GM18499 (cell line): ENCODE results near the gene B3GAT1.
"Not testable (repeated sequence)": the region's sequence is repeated elsewhere in the genome, so short reads cannot be mapped to it uniquely, and the experiment has no call there.

Experiments used
- ATAC-seq: cut with Tn5 transposase; IDR thresholded peaks from one replicate; pipeline ENCODE4 v1.9.1; 2021; ENCODE audit warnings: moderate number of reproducible peaks; ENCODE audit not compliant: insufficient read depth, unreplicated experiment

The B3GAT1 gene, protein sequence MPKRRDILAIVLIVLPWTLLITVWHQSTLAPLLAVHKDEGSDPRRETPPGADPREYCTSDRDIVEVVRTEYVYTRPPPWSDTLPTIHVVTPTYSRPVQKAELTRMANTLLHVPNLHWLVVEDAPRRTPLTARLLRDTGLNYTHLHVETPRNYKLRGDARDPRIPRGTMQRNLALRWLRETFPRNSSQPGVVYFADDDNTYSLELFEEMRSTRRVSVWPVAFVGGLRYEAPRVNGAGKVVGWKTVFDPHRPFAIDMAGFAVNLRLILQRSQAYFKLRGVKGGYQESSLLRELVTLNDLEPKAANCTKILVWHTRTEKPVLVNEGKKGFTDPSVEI

DNA sequence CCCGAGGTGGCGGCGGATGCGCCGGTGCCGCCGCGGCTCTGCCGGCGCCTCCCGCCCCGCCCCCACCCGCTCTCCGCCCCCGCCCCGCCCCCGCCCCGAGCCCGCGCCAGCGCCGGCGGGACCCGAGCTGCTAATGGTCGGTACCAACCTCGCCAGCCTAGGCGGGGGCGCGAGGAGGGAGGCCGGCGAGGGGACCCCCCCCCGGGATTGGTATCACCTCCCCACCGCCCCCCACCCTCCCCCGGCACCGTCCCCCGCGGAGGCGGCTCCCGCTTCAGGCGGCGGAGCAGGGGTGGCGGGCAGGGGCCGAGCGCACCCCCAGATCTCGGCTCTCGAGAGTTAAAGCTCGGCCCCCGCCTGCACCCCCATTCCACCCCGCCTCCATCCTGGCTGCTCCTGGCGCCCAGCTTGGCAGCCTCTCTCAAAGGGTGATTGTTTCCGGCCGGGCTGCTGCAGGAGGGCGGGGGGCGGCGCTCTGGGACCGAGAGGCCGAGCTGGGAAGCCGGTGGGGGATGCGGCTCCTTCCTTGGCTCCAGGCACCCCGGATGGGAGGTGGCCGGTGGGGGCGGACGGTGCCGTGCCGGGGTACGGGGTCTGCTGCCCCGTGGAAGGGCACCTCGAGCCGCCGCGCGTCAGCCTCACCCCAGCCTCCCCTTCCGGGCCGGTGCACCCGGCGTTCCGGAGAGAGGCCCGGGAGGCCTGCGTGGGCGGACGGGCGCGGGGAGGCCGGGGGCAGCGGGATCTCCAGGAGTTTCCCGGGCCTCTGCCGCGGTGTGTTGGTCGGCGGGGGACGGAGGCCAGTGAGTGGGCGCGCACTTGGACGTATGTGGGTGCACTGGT, at the start of gene B3GAT1:
Gene B3GAT1, minus strand, starts transcription at position 40 of the 840 bp plus-strand sequence. CDS start 24,583 bp downstream, outside the sequence.
- no peak for ATAC-seq

DNA sequence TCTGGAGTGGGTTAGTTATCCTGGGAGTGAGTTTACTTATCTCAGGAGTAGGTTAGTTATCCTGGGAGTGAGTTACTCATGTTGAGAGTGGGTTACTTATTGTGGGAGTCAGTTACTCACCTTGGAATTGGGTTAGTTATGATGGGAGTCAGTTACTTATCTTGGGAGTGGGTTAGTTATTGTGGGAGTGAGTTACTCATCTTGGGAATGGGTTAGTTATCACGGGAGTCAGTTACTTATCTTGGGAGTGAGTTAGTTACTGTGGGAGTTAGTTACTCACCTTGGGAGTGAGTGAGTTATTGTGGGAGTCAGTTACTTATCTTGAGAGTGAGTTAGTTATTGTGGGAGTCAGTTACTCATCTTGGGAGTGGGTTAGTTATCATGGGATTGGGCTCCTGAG, 49.6 kb upstream of the B3GAT1 start:
- no peak for ATAC-seq

DNA sequence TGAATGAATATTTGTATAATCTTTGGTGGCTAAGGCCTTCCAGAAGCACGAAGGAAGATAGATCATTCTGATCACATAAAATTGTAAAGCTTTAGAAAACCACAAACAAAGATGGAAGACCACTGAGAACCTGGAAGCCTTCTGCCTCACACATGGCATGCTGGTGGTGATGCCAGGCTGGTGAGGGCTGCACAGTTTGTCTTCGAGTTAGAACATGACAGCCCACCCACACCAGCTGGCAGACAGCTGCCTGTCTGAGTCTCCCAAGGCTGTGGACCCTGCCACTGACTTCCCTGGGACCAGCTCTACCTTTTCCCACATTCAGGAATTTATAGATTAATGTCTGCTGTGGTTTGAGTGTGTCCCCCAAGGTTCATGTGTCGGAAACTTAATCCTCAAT, 48.8 kb upstream of the B3GAT1 start:
- no peak for ATAC-seq

DNA sequence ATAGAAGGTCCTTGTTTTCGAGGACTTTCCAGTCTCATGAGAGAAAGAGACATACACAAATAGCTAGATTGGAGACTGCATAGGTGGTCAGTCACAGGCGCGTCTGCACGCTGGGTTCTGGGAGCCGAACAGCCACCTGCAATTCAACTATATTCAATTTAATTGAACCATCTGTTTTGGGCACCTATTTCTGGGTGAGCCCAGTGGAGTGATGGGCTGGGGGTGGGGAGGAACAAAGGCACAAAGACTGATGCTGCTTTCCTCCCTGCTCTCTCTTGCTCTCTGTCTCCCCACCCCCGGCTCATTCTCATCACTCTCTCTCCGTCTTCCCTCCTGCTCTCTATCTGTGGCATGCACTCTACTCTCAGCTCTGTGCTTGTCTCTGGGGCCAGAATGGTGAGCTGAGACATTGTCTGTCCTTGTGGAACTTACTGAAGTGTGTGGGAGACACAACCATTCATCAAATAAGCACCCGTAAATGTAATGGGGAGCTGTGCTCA, 48.1 kb upstream of the B3GAT1 start:
- ATAC-seq: no peak

DNA sequence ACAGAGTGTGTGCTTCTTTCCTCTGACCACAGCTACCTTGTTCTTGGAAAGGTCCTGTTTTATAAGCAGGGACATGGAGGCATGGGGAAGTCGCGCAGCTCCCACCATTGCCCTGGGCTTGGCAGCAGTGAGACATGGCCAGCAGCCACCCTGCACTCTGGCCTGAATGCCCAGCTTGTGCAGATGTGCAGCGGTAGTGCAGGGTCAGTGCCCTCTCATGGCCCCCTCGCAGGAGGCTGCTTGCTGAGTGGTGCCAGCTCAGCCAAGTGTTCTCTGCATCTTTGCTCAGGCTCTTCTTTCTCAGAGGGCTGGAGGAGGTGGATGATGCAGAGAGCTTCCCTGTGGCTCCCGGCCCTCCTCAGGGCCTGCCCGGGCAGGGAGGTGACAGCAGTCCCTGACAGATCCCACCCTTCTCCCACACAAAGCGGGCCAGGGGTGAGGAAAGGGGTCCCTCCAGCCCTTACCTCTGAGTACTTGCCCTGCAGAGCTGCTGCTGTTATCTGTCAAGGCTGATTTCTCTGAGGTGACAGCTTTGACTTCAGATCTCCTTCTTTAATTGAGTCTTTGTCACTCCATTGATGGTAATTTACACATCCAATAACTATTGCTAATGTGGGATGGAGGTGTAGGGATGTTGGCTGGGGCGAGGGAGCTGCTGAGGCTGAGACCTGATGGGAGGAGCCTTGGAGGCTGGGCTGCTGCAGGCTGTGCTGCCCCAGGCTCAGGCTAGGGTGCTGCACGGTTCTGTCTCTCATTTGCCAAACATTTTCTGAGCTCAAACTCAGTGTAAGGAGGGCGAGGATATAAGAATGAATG, 47.4 kb upstream of the B3GAT1 start:
- ATAC-seq: no peak

DNA sequence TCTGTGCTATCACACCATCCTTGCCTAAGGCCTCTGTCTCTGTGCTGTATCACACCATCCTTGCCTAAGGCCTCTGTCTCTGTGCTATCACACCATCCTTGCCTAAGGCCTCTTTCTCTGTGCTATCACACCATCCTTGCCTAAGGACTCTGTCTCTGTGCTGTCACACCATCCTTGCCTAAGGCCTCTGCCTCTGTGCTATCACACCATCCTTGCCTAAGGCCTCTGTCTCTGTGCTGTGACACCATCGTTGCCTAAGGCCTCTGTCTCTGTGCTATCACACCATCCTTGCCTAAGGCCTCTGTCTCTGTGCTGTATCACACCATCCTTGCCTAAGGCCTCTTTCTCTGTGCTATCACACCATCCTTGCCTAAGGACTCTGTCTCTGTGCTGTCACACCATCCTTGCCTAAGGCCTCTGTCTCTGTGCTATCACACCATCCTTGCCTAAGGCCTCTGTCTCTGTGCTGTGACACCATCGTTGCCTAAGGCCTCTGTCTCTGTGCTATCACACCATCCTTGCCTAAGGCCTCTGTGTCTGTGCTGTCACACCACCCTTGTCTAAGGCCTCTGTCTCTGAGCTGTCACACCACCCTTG, 45.5 kb upstream of the B3GAT1 start:
- ATAC-seq: not testable (repeated sequence)

DNA sequence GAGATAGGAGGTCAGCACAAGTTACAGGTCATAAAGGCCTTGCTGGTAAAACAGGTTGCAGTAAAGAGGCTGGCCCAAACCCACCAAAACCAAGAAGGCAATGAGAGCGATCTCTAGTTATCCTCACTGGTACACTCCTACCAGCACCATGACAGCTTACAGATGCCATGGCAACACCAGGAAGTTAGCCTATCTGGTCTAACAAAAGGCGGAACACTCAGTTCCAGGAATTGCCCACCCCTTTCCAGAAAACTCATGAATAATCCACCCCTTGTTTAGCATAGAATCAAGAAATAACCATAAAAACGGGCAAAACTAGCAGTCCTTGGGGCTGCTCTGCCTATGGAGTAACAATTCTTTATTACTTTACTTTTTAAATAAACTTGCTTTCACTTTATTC, 43.5 kb upstream of the B3GAT1 start:
- no peak for ATAC-seq

DNA sequence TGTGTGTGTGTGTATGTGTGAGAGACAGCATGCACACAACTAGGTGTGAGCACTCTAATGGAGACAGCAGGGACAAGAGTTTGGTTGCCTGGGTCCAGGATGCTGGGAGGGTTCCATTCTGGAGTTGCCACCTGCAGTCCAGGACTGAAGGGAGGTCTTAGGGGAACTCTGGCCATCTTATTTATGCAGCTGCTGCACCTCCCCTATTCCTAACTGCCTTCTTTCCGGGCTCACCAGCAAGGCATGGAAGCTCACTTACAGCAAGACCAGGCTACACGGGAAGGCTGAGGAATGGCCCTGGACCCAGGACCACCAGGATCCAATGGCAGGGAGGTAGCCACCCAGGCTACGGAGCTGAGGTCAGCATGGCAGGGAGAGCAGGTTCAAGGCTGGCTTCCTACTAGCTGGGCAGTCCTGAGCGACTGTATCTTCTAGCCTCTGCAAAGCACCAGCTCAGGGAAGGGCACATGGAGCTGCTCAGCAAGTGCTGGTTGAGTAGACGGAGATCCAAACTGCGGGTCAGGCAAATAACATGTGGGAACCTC, 42.2 kb upstream of the B3GAT1 start:
- ATAC-seq: no peak

DNA sequence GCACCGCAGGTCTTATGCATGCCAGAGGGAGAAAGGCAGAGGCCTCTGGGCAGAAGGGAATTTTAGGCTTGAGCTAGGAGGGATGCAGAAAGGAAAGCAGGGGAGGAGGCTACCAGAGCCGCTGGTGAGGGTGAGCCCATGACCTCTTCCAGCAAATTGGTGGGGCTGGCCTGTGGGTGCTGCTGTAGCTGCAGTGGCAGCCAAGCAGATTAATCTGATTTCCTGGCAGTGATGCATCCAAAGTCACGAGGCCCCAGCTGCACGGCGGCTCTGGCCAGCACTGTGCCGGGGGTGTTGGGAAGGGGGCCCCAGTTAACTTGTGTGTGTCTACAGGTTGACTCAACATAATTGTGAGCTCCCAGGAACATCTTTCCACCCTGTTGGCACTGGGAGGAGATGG, 41.4 kb upstream of the B3GAT1 start:
- ATAC-seq: no peak

DNA sequence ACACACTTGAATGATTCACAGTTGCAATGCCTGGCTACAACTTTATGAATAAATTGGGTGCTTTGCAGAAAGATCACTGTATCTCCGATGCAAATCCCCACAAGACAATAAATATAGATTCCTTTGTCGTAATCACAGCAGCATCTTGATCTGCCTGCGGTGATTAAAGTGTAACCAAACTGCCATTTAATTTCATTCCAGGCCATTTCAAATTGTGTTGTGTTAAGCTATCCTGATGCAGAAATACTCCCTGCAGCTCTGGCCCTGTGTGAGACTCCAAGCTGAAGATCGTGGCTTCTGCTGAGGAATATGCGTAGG, 40.8 kb upstream of the B3GAT1 start:
- no peak for ATAC-seq

DNA sequence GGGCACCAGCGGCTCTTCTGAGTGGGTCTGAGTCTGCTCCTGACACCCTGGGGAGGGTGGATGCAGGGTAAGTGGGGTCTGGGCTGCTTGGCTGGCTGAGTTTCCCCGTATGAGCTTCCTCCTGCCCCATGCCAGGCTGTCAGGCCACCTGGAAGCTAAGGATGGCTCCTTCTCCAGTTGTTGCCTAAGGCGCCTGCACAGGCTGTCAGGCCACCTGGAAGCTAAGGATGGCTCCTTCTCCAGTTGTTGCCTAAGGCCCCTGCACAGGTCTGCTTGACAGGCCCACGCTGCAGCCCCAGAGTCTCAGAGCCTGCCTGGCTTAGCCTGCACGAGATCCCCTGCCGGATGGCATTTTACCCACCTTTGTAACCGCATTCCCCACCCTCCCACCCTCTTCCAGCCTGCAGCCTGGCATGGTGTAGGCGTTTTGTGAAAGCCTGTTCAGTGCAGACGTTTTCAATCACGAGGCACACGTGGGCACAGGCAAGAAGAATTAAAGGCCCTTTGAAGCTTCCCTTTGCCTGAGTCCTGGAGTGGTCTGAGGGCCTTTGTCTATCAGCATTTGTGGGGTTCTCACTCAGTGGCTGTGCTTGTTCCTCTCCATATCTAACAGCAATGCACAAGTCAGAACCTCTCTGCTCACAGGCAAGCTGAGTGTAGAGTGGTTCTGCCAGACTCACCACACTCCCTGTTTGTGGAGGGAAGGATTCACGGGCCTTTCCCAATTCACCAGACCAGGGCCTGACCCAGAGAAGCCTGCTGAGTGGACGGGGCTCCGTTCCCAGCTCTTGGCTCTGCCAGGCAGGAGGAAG, 40.2 kb upstream of the B3GAT1 start:
- no peak for ATAC-seq

DNA sequence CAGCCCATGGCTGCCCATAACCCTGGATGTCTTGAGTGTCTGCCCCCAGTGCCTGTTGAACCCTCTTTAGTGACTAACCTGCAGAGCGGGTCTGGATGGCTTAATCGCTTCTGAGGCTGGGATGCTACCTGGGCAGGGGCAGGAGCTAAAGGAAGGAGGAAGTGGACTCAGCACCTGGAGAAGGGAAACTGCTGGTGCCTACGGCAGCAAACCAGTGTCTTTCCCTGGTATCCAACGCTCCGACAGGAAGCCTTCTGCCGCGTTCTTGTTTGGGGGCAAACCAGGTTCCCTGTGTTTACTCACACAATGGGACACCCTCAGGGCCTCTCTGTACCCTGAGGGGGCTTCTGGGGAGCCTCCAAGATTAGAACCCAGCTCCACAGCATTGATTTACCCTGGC, 38.1 kb upstream of the B3GAT1 start:
- no peak for ATAC-seq

DNA sequence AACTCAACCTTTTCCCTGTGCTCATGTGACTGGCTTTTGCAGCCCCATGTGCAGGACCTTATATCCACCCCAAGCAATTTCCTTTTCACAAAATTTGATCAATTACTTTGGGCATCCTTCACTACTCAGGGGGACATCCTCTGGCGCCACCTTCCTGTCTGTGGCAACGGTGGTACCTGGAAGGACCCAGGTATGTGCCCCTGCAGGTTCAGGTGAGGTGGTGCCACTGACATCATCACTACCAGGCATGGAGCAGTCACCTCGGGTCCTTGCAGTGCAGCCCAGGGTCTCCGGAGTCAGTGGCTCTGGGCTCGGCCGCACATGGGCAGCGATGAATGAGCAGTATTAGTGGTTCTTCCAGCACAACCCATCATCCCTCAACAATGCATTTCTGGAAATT, 37.7 kb upstream of the B3GAT1 start:
- no peak for ATAC-seq

DNA sequence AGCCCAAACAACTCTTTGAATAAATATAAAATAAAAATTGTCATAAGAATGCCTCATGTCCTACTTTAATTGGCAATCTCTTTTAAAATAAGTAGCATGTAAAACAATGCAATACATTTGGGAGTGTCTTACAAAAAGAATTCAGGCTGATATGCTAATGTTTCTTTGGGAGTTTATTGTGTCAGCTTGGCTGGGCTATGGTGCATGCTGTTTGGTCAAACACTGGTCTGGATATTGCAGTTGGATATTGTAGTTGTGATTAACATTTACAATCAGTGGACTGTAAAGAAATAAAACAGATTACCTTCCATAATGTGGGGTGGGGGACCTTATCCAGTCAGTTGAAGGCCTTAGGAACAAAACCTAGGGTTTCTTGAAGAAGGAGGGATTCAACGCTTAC, 37.0 kb upstream of the B3GAT1 start:
- ATAC-seq: no peak

DNA sequence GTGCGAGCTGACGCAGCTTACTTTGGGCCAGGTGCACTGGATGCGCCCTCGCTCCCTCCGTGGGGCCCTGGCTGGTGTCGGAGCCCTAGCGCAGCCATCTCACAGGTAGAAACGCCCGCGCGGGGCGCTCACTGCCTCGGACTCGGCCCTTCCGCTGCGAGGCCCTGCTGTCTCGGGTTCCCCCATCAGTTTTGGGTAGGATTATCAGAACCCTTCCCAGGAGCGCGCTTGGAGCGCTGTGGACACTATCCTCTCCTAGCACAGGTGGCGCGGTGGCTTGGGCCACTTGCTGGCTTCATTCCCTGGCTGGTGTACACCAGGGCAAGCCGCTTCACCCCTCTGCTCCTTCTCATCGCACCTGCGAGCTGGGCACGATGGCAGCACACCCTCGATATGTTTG, 35.7 kb upstream of the B3GAT1 start:
- no peak for ATAC-seq

DNA sequence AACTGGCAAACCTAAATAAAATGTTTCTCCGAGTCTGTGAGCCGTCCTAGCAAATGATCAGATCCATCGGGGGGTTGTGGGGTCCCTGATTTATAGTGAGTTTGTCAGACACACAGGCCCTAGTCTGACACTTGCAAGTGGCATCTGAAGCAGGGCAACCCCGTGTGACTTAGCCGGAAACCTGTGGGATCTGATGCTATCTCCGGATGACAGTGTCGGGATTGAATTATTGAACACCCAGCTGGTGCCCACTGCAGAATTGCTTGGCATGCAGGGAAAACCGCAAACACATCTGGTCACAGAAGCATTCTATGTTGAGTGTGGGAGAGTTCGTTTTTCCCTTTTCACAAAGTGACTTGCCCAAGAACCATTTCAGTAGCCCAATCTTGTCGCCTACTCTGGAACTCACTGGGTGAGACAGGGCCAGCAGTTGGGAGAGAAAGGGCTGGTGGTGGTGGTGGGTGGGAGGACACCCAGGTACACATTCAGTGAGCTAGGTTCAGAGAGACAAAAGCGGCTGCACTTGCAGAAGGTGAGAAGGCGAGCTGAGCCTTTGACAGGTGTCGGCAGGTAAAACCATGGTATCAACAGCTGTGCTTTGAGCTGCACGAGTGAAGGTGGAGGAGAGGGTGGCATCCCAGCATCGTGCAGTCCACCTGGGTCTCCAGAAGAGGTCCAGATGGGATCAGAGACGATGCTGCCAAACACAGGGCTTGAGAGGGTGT, 33.7 kb upstream of the B3GAT1 start:
- ATAC-seq: no peak

DNA sequence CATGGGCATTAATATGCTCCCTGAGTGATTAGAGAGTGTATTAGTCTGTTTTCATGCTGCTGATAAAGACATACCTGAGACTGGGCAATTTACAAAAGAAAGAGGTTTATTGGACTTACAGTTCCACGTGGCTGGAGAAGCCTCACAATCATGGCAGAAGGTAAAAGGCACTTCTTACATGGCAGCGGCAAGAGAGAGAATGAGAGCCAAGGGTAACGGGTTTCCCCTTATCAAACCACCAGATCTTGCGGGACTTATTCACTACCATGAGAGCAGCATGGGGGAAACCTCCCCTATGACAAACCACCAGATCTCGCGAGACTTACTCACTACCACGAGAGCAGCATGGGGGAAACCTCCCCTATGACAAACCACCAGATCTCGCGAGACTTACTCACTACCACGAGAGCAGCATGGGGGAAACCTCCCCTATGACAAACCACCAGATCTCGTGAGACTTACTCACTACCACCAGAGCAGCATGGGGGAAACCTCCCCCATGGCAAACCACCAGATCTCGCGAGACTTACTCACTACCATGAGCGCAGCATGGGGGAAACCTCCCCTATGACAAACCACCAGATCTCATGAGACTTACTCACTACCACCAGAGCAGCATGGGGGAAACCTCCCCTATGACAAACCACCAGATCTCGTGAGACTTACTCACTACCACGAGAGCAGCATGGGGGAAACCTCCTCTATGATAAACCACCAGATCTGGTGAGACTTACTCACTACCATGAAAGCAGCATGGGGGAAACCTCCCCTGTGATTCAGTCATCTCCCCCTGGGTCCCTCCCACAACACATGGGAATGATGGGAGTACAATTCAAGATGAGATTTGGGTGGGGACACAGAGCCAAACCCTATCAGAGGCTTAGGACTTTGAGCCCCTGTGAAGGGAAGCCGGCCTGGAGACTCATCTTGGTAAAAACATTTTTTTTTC, 32.4 kb upstream of the B3GAT1 start:
- ATAC-seq: not testable (repeated sequence)

DNA sequence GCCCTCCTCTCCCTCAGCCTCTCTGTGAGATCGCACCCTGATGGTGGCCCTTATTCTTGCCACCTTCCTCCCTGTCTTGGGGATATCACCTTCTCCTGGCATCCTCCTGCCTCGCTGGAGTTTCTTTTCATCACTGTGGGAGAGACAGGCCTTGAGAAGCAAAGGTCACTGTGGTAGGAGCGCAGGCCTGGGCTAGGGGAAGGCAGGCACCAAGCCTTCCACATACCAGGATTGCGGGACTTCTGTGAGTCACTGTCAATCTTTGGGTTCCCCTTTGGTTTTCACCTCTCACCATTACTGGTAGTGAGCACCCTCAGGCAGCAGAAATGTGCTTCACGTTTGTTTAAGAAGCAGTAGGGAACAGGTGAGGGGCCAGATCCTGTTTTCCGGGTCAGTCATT, 31.2 kb upstream of the B3GAT1 start:
- ATAC-seq: no peak
